Measurements from ENCODE around the gene MMAB.

DNA sequence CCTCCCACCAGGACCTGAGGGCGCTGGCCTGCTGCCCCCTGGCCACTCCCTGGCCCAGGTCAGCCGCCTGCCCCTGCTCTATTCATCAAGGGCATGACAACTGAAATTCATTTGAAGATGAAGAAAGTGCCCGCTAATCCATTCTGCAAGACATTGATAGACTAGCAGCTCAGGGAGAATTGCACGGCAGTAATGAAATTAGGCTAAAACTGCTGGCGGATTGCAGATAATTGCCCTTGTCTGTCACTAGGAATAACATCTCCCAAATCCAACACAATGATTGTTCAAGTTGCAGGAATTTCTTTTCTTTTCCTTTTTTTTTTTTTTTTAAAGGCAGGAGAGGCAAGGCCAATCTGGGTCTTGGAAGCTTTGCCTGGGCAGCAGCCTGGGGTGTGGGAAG, 44.8 kb upstream of the MMAB start:
- TF ChIP-seq POLR2AphosphoS5 (IDR thresholded peaks at IDR 0.05; ENCODE audit: low read depth, low read length): no peak
- TF ChIP-seq SIN3A (IDR thresholded peaks at IDR 0.05; ENCODE audit: borderline replicate concordance, insufficient read depth, low read length): no peak
- TF ChIP-seq, protein P1, sequence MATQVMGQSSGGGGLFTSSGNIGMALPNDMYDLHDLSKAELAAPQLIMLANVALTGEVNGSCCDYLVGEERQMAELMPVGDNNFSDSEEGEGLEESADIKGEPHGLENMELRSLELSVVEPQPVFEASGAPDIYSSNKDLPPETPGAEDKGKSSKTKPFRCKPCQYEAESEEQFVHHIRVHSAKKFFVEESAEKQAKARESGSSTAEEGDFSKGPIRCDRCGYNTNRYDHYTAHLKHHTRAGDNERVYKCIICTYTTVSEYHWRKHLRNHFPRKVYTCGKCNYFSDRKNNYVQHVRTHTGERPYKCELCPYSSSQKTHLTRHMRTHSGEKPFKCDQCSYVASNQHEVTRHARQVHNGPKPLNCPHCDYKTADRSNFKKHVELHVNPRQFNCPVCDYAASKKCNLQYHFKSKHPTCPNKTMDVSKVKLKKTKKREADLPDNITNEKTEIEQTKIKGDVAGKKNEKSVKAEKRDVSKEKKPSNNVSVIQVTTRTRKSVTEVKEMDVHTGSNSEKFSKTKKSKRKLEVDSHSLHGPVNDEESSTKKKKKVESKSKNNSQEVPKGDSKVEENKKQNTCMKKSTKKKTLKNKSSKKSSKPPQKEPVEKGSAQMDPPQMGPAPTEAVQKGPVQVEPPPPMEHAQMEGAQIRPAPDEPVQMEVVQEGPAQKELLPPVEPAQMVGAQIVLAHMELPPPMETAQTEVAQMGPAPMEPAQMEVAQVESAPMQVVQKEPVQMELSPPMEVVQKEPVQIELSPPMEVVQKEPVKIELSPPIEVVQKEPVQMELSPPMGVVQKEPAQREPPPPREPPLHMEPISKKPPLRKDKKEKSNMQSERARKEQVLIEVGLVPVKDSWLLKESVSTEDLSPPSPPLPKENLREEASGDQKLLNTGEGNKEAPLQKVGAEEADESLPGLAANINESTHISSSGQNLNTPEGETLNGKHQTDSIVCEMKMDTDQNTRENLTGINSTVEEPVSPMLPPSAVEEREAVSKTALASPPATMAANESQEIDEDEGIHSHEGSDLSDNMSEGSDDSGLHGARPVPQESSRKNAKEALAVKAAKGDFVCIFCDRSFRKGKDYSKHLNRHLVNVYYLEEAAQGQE (IDR thresholded peaks at IDR 0.05; ENCODE audit: insufficient read depth in 1 of 2, low read depth in 2 of 2, low read length in 2 of 2): no peak
- no peak for TF ChIP-seq TAF1 (IDR thresholded peaks at IDR 0.05; ENCODE audit: borderline replicate concordance, insufficient read depth, low read length)
